Measurements from ENCODE around the gene DPYSL4. TPM values are rescaled to one million over a fixed set of nuclear protein-coding genes. Genes with fewer than 3 reads are reported as not detected.

DPYSL4 gene
- total and polyA plus RNA-seq, 2 of the 4 experiments (the other 2 are of a cell fraction), result 8.1 to 30.5 TPM

GRCh38 chr10:132194726-132195125 lies 8.0 kb downstream of the DPYSL4 start:
- H2AK9ac ChIP-seq (replicated peaks; ENCODE audit: low read depth, low read length, poor library complexity), result no peak overlapping the region
- 96% methylated on average over 5 of the region's 15 CpGs; no CpG with 5 or more reads in 1 of the 2 experiments for WGBS, 2 experiments (ENCODE audit: extremely low coverage in 2 of 2, insufficient read length in 1 of 2)
- TF ChIP-seq CEBPB (IDR thresholded peaks at IDR 0.05; ENCODE audit: low read depth, low read length), result no peak
- no peak for TF ChIP-seq SMC3 (IDR thresholded peaks at IDR 0.05; ENCODE audit: low read depth, low read length)
- TF ChIP-seq MAZ (IDR thresholded peaks at IDR 0.05; ENCODE audit: borderline replicate concordance, low read depth, low read length), result no peak
- TF ChIP-seq MXI1 (IDR thresholded peaks at IDR 0.05; ENCODE audit: borderline replicate concordance, low read depth, low read length), result no peak
- POLR2A ChIA-PET (ENCODE audit: unreplicated experiment), result no interaction called here
- no peak overlapping the region for H2AFZ ChIP-seq (replicated peaks; ENCODE audit: low read length, poor library complexity)
- no peak for ATAC-seq (ENCODE audit: low read depth)
- no peak overlapping the region for H4K5ac ChIP-seq (ENCODE audit: low read depth, low read length)
- H2BK5ac ChIP-seq (ENCODE audit: low read depth, low read length, poor library complexity, severe bottlenecking), result no peak overlapping the region
- peaks cover 34% of the 10 kb centered on the region for H3K36me3 ChIP-seq (ENCODE audit: control insufficient read depth, insufficient read depth, low read length)
- H4K8ac ChIP-seq (ENCODE audit: low read depth in 2 of 2, low read length in 2 of 2), result no peak overlapping the region
- no peak overlapping the region for H3K14ac ChIP-seq (replicated peaks; ENCODE audit: low read depth, low read length)
- no peak overlapping the region for H3K18ac ChIP-seq (ENCODE audit: low read depth, low read length)
- no peak overlapping the region for H3K9ac ChIP-seq (ENCODE audit: low read depth, low read length)
- in situ Hi-C loops (cut with MboI; ENCODE audit: low sequenced_read_pairs) (no loop called here), dilution Hi-C loops (cut with HindIII; ENCODE audit: low sequenced_read_pairs, unreplicated experiment) (no loop called here), intact Hi-C loops (cut with micrococcal nuclease) (no loop called here)
- H3K4me3 ChIP-seq (ENCODE audit: insufficient read depth, low read depth, low read length), result no peak overlapping the region
- H3K4me2 ChIP-seq (ENCODE audit: low read depth, low read length), result no peak overlapping the region
- CTCF ChIA-PET, result no interaction called here
- no peak overlapping the region for H4K91ac ChIP-seq (ENCODE audit: insufficient read depth, low read depth, low read length)
- H2AK5ac ChIP-seq (ENCODE audit: low read depth, low read length), result no peak overlapping the region
- no peak overlapping the region for H2BK120ac ChIP-seq (ENCODE audit: low read depth, low read length)
- H3K27ac ChIP-seq (ENCODE audit: insufficient read depth, low read length), result no peak overlapping the region
- H4K20me1 ChIP-seq (ENCODE audit: insufficient read depth, low read length), result peaks cover 14% of the 10 kb centered on the region
- DNase-seq, result no peak
- no peak overlapping the region for H3K23ac ChIP-seq (ENCODE audit: low read depth, low read length)
- H3K79me1 ChIP-seq (ENCODE audit: low read depth in 1 of 2, low read length in 2 of 2), result no peaks in the 10 kb centered on the region; a peak in 1 of 4 replicates
- H2BK15ac ChIP-seq (ENCODE audit: low read depth, low read length), result no peak overlapping the region
- no peaks in the 10 kb centered on the region; the same call in 1 of the 2 replicates for H3K9me1 ChIP-seq (ENCODE audit: insufficient read depth, low read length)
- H3K56ac ChIP-seq (ENCODE audit: extremely low read depth, insufficient read depth, low read length), result no peak overlapping the region
- H3K4ac ChIP-seq (ENCODE audit: low read depth, low read length), result no peak overlapping the region
- H2BK20ac ChIP-seq (ENCODE audit: low read depth, low read length), result no peak overlapping the region
- BruUV-seq (replicated peaks), result no TSS peak
- no peaks in the 10 kb centered on the region for H3K9me3 ChIP-seq (ENCODE audit: control insufficient read depth, insufficient read depth, low read length)
- no peaks in the 10 kb centered on the region for H3K4me1 ChIP-seq (ENCODE audit: control insufficient read depth, insufficient read depth, low read length)
- H3K27me3 ChIP-seq (ENCODE audit: control insufficient read depth, insufficient read depth, low read length), result no peaks in the 10 kb centered on the region

Measured in IMR-90 (cell line).